Fibroblast of villous mesenchyme (primary cell): ENCODE results near the gene TMCO4. TPM values are rescaled to one million over a fixed set of nuclear protein-coding genes. Genes with fewer than 3 reads are reported as not detected.

ENCODE experiments used
- DNase-seq: peaks from one replicate; pipeline ENCODE4 v3.0.0-alpha.2; 2010; ENCODE audit warnings: low read depth
- H3K4me3 ChIP-seq: 2 replicates; pipeline ENCODE4 v1.5.1; 2011; ENCODE audit warnings: low read depth, mild to moderate bottlenecking, low read length
- CTCF ChIP-seq: IDR thresholded peaks from 2 replicates; pipeline ENCODE4 v1.5.1; 2012; ENCODE audit warnings: low read depth, mild to moderate bottlenecking, low read length; ENCODE audit not compliant: insufficient read depth
- total RNA-seq: library from RNA; depleted of rRNA; stranded (reverse); fragments of >200 nt; gene quantifications from 2 replicates; pipeline ENCODE4 v1.2.3, GENCODE V29; 2012

TMCO4 gene
- total RNA-seq, 1 donor: 20.7 TPM

GRCh38 chr1:19759740-19760089 lies 40.0 kb downstream of the TMCO4 start:
- H3K4me3 ChIP-seq: no peak overlapping the region
- TF ChIP-seq CTCF: no peak
- DNase-seq: no peak

- no peak overlapping the region for H3K4me3 ChIP-seq
- no peak for TF ChIP-seq CTCF
- DNase-seq: peak; percentile 69
Measured at GRCh38 chr1:19758227-19758830, 41.4 kb downstream of the TMCO4 start.

- no peak overlapping the region for H3K4me3 ChIP-seq
- DNase-seq: no peak
- no peak for TF ChIP-seq CTCF
Measured at GRCh38 chr1:19757641-19758040, 42.1 kb downstream of the TMCO4 start.

GRCh38 chr1:19756480-19756879 lies 43.2 kb downstream of the TMCO4 start:
- TF ChIP-seq CTCF: no peak
- DNase-seq: peak; percentile 21

GRCh38 chr1:19754482-19754881 lies 45.2 kb downstream of the TMCO4 start:
- no peak overlapping the region for H3K4me3 ChIP-seq
- DNase-seq: no peak
- no peak for TF ChIP-seq CTCF

More at GRCh38 chr1:19756480-19756879, 43.2 kb downstream of the TMCO4 start:
- H3K4me3 ChIP-seq: no peak overlapping the region

- no peak for DNase-seq
- no peak overlapping the region for H3K4me3 ChIP-seq
- no peak for TF ChIP-seq CTCF
Measured at GRCh38 chr1:19752083-19752696, 47.5 kb downstream of the TMCO4 start.

GRCh38 chr1:19750882-19751276 lies 48.8 kb downstream of the TMCO4 start:
- DNase-seq: no peak
- TF ChIP-seq CTCF: no peak
- no peak overlapping the region for H3K4me3 ChIP-seq
